ENCODE measurements around the gene TTLL11.
"Not testable (repeated sequence)": the region's sequence is repeated elsewhere in the genome, so short reads cannot be mapped to it uniquely, and the experiment has no call there.

Gene TTLL11

DNA sequence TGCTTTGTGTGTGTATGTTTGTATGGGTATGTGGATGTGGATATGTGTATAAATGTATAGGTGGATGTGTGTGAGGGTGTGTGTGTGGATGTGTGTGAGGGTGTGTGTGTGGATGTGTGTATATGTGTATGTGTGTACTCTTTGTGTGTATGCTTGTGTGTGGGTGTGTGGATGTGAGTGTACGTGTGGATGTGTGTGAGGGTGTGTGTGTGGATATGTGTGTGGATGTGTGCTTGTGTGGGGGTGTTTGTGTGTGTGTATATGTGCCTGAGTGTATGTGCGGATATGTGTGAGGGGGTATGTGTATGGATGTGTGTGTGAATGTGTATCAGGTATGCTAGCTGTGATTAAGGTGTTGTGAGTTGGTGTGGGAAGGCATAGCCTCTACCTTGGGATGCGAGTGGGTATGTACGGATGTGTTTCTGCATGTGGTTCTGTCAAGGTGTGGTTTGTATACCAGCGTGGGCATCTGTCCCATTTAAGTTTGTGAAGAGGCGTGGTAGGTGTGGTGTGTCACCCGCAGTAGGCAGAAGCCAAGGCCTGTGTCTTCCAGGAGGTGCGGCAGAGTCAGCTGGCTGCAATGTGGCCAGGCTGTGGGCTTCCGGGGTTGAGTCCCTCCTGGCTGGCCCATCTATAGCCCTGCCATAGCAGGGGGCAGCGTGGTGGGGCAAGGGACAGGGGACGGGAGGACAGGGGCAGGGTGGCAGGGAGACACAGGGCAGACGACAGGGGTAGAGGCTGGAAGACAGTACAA is 285.9 kb downstream of the TTLL11 start:
- TF ChIP-seq, protein P1, sequence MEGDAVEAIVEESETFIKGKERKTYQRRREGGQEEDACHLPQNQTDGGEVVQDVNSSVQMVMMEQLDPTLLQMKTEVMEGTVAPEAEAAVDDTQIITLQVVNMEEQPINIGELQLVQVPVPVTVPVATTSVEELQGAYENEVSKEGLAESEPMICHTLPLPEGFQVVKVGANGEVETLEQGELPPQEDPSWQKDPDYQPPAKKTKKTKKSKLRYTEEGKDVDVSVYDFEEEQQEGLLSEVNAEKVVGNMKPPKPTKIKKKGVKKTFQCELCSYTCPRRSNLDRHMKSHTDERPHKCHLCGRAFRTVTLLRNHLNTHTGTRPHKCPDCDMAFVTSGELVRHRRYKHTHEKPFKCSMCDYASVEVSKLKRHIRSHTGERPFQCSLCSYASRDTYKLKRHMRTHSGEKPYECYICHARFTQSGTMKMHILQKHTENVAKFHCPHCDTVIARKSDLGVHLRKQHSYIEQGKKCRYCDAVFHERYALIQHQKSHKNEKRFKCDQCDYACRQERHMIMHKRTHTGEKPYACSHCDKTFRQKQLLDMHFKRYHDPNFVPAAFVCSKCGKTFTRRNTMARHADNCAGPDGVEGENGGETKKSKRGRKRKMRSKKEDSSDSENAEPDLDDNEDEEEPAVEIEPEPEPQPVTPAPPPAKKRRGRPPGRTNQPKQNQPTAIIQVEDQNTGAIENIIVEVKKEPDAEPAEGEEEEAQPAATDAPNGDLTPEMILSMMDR (IDR thresholded peaks at IDR 0.05; ENCODE audit: control insufficient read depth, extremely low read depth, insufficient read depth), result no peak
- no peak for DNase-seq (ENCODE audit: low read depth)
- H3K4me3 ChIP-seq (ENCODE audit: low read depth, low read length), result no peak overlapping the region

DNA sequence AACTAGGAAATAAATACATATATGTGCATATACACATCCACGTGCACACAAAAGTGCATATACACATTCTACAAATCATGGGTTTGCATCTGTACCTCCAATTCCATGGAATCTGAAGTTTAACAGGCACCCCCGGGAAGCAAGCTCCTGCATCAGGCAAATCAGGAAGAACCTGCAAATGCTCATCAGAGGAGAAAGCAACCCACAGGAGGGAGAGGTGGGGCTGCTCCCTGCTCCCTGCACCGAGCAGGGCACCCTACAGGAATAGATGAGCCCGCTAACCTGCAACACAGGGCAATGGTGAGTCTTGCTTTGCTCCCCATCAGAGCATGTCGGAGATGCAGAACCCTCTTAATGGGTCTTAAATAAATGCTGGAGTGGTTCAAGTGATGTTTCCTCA is 290.4 kb downstream of the TTLL11 start:
- no peak for DNase-seq (ENCODE audit: low read depth)
- TF ChIP-seq, protein P1 (IDR thresholded peaks at IDR 0.05; ENCODE audit: control insufficient read depth, extremely low read depth, insufficient read depth), result no peak
- no peak overlapping the region for H3K4me3 ChIP-seq (ENCODE audit: low read depth, low read length)

DNA sequence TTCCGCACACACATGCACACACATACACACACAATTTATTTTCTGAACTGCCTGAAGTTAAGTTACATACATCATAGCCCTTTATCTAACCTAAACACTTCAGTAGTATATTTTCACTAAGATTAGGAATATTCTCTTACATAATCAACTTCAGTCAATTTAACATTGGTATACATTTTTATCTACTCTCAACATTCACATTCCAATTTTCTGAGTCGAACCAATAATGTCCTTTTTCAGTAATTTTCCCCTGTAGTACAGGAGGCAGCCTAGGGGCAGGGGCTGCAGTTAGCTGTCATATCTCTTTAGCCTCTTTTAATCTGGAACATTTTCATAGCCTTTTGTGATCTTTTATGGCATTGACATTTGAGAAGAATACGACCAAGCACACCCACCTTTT is 291.5 kb downstream of the TTLL11 start:
- TF ChIP-seq, protein P1 (IDR thresholded peaks at IDR 0.05; ENCODE audit: control insufficient read depth, extremely low read depth, insufficient read depth), result no peak
- no peak overlapping the region for H3K4me3 ChIP-seq (ENCODE audit: low read depth, low read length)
- DNase-seq (ENCODE audit: low read depth), result no peak

DNA sequence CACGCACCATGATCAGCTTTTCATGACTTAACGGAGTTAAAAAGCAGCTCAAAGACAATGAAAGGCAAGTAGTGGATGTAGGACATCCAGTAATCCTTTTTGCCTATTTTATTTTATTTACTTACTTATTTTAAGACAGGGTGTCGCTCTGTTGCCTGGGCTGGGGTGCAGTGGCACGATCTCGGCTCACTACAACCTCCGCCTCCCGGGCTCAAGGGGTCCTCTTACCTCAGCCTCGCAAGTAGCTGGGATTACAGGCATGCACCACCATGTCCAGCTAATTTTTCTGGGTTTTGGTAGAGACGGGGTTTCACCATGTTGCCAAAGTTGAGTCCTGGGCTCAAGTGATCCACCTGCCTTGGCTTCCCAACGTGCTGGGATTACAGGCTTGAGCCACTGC is 292.7 kb downstream of the TTLL11 start:
- DNase-seq (ENCODE audit: low read depth), result no peak
- no peak overlapping the region for H3K4me3 ChIP-seq (ENCODE audit: low read depth, low read length)
- TF ChIP-seq, protein P1 (IDR thresholded peaks at IDR 0.05; ENCODE audit: control insufficient read depth, extremely low read depth, insufficient read depth), result no peak

DNA sequence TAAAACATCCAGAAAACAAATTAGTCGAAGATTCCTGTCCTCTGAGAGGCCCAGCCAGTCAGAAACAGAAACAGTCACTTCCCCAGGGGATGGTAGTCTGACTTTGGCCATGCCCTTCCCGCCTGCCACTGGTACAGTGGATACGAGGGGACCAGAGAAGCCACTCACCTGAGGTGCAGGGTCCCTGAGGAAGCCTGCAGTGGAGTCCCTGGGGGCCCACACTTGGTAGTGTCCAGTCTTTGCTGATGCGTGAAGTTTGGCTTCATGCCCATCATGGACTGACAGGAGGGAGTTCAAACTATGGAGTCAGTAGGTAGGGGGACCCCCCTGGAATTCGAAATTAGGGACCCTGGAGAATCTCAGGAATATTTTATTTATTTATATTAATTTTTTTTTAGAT is 294.2 kb downstream of the TTLL11 start:
- TF ChIP-seq, protein P1 (IDR thresholded peaks at IDR 0.05; ENCODE audit: control insufficient read depth, extremely low read depth, insufficient read depth), result no peak
- H3K4me3 ChIP-seq (ENCODE audit: low read depth, low read length), result no peak overlapping the region
- no peak for DNase-seq (ENCODE audit: low read depth)

DNA sequence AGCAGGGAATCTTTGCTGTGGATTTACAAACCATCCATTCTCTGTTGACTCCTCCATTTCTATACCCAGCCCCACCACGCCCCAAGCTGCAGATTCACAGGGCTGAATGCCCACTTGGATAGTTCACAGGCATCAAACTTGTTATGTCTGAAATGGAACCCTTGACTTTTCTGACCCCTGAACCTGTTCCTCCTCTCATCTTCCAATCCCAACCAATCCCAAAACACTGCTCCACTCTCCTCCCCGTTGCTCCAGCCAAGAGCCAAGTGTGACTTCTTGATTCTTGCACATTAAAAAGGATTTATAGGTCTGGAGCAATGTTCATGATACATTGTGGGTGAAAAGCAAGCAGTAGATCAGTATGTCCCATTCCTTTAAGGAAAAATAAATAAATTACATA is 296.0 kb downstream of the TTLL11 start:
- TF ChIP-seq, protein P1 (IDR thresholded peaks at IDR 0.05; ENCODE audit: control insufficient read depth, extremely low read depth, insufficient read depth), result no peak
- no peak for DNase-seq (ENCODE audit: low read depth)
- no peak overlapping the region for H3K4me3 ChIP-seq (ENCODE audit: low read depth, low read length)

DNA sequence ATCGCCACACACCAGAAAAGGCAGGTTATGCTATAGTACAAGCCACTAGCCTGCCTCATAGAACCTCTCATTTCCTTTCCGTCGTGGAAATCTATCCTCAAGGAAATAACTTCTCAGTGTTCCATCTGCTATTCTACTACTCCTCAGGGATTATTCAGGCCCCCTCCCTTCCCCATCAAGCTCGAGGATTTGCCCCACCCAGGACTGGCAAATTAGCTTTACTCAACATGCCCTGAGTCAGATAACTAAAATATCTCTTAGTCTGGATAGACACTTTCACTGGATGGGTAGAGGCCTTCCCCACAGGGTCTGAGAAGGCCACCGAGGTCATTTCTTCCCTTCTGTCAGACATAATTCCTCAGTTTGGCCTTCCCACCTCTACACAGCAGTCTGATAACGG is 298.8 kb downstream of the TTLL11 start:
- DNase-seq (ENCODE audit: low read depth); H3K4me3 ChIP-seq (ENCODE audit: low read depth, low read length): not testable (repeated sequence)

DNA sequence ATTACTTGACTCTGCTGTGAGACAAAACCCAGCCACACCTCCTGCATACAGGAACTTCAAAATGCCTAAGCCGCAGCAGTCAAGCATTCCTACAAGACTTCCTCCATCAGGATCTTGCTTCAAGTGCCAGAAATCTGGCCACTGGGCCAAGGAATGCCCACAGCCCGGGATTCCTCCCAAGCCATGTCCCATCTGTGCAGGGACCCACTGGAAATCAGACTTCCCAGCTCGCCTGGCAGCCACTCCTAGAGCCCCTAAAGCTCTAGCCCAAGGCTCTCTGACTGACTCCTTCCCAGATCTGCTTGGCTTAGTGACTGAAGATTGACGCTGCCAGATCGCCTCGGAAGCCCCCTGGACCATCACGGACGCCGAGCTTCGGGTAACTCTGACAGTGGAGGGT is 300.6 kb downstream of the TTLL11 start:
- DNase-seq (ENCODE audit: low read depth); H3K4me3 ChIP-seq (ENCODE audit: low read depth, low read length): not testable (repeated sequence)

All from LNCaP clone FGC (cell line).